Mesendoderm (in vitro differentiated cells): Measurements from ENCODE around the gene APBA1.

Source experiments
- DNase-seq: peaks from one replicate; pipeline ENCODE4 v3.0.0; 2013
- H2AK5ac ChIP-seq: 2 replicates; pipeline ENCODE4 v1.6.1; 2013; ENCODE audit warnings: low read length, inconsistent platforms
- H2BK120ac ChIP-seq: 2 replicates; pipeline ENCODE4 v1.6.1; 2013; ENCODE audit warnings: low read depth, mild to moderate bottlenecking, low read length, moderate library complexity, mixed read lengths
- H2BK15ac ChIP-seq: replicated peaks from 2 replicates; pipeline ENCODE4 v1.6.1; 2013; ENCODE audit warnings: low read depth, mild to moderate bottlenecking, moderate library complexity
- H2BK5ac ChIP-seq: 2 replicates; pipeline ENCODE4 v1.6.1; 2013; ENCODE audit warnings: low read length, inconsistent platforms
- H3K18ac ChIP-seq: 2 replicates; pipeline ENCODE4 v1.6.1; 2013; ENCODE audit warnings: mild to moderate bottlenecking, low read length, mixed read lengths
- H3K23ac ChIP-seq: one replicate; pipeline ENCODE4 v1.6.1; 2013; ENCODE audit warnings: low read length
- H3K27ac ChIP-seq: 2 replicates; pipeline ENCODE4 v1.5.1; 2013; ENCODE audit warnings: low read depth, mild to moderate bottlenecking, inconsistent platforms, low read length, moderate library complexity
- H3K27me3 ChIP-seq: 2 replicates; pipeline ENCODE4 v1.6.1; 2013; ENCODE audit warnings: low read length, control low read depth, mild to moderate bottlenecking, inconsistent platforms; ENCODE audit not compliant: insufficient read depth, poor library complexity
- H3K36me3 ChIP-seq: 2 replicates; pipeline ENCODE4 v1.6.1; 2013; ENCODE audit warnings: low read length, inconsistent platforms; ENCODE audit not compliant: control insufficient read depth, insufficient read depth
- H3K4ac ChIP-seq: one replicate; pipeline ENCODE4 v1.6.1; 2013; ENCODE audit warnings: low read depth, mild to moderate bottlenecking, low read length, moderate library complexity
- H3K4me1 ChIP-seq: 2 replicates; pipeline ENCODE4 v1.6.1; 2013; ENCODE audit warnings: low read depth, low read length, inconsistent platforms; ENCODE audit not compliant: control insufficient read depth
- H3K4me2 ChIP-seq: 2 replicates; pipeline ENCODE4 v1.6.1; 2013; ENCODE audit warnings: low read length
- H3K4me3 ChIP-seq: 2 replicates; pipeline ENCODE4 v1.5.1; 2013; ENCODE audit warnings: mild to moderate bottlenecking, low read length
- H3K56ac ChIP-seq: one replicate; pipeline ENCODE4 v1.6.1; 2013; ENCODE audit warnings: low read length
- H3K79me1 ChIP-seq: 2 replicates; pipeline ENCODE4 v1.6.1; 2013; ENCODE audit warnings: low read length, inconsistent platforms
- H3K79me2 ChIP-seq: 2 replicates; pipeline ENCODE4 v1.6.1; 2013; ENCODE audit warnings: mild to moderate bottlenecking, low read length; ENCODE audit not compliant: control insufficient read depth, insufficient read depth
- H3K9ac ChIP-seq: 2 replicates; pipeline ENCODE4 v1.6.1; 2013; ENCODE audit warnings: low read length, inconsistent platforms
- H4K5ac ChIP-seq: one replicate; pipeline ENCODE4 v1.6.1; 2013; ENCODE audit warnings: low read length
- H4K8ac ChIP-seq: one replicate; pipeline ENCODE4 v1.6.1; 2013; ENCODE audit warnings: low read depth, mild to moderate bottlenecking, control low read depth, low read length, moderate library complexity
- whole genome bisulfite sequencing: extraction: QIAGEN DNeasy Blood & Tissue Kit; methylation state at CpG from one replicate; pipeline ENCODE4 v1.1.7; 2013; ENCODE audit warnings: low lambda C conversion rate, missing lambda C conversion rate; ENCODE audit not compliant: insufficient coverage; ENCODE audit errors: extremely low coverage; 5-methylcytosine and 5-hydroxymethylcytosine counted together

The APBA1 gene

DNA sequence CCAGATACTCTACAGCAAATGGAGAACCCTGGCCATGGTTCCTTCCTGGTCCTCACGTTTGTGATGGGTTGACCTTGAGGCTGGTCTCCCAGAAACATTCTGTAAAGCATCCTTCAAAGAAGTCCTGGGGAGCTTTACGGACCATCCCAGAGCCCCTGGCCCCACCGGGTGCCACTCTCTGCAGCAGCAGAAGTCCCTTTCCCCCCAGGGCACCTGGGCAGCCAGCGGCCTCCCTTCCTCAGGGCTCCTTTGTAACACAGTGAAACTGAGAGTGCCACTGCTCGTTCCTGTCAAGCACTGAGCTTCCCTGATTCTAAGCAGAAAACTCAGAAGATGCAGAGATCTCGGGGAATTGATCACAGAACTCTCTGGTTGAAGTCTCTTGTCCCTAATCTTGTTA lies 242.9 kb downstream of the APBA1 start:
- Histone ChIP-seq H4K5ac (no peak overlapping the region), H3K4me2 (no peak overlapping the region), H3K23ac (no peak overlapping the region), H3K4ac (no peak overlapping the region), H3K4me3 (no peak overlapping the region), H2BK5ac (no peak overlapping the region), H2AK5ac (no peak overlapping the region), H3K56ac (no peak overlapping the region), H3K27ac (no peak overlapping the region), H3K9ac (no peak overlapping the region), H3K27me3 (no peaks in the 10 kb centered on the region), H3K79me1 (no peaks in the 10 kb centered on the region), H3K79me2 (no peaks in the 10 kb centered on the region), H3K36me3 (no peaks in the 10 kb centered on the region), H2BK120ac (no peak overlapping the region), H3K18ac (no peak overlapping the region), H3K4me1 (no peaks in the 10 kb centered on the region), H4K8ac (no peak overlapping the region), H2BK15ac (no peak overlapping the region)
- no CpG with 5 or more reads among the region's 6 CpGs for WGBS
- no peak for DNase-seq

DNA sequence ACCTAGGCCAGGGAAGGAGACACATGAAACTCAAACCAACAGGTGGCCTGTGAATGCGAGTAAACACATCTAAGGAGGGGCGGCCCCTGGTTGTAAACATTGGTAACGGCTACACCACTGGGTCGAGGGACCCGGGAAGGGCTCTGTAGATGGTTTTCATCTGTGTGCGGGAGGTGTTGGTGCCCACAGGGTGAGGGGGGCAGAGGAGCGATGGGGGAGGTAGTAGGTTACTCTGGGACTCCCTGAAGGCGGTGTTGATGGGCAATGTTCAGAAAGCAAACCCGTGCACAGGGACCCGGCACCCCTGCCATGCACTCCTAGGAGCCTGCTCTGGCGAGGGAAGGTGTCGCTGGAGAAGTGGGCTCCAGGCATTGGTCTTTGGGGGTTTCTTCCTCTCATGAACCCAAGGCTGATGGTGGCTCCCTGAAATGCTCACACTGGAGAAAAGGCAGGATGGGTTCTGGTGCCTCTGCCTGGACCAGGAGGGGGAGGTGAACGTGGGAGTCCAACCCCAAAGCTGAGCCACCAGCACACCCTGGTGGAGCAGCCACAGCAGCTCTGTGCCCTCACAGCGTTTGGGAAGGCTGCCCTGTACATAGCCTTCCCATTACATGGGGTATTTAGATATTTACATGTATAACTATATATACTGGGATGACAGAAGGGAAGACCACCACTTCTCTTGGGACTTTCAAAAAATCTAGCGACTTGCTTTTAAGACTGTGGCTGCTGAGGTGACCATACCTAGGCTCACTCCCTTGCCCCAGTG lies 244.0 kb downstream of the APBA1 start:
- Histone ChIP-seq H3K27me3 (no peaks in the 10 kb centered on the region), H3K79me2 (no peaks in the 10 kb centered on the region), H4K5ac (no peak overlapping the region), H2BK5ac (no peak overlapping the region), H2BK120ac (no peak overlapping the region), H3K9ac (no peak overlapping the region), H3K27ac (no peak overlapping the region), H3K79me1 (no peaks in the 10 kb centered on the region), H3K4me1 (no peaks in the 10 kb centered on the region), H3K4ac (no peak overlapping the region), H3K18ac (no peak overlapping the region), H3K4me3 (no peak overlapping the region), H2BK15ac (no peak overlapping the region), H3K56ac (no peak overlapping the region), H4K8ac (no peak overlapping the region), H3K36me3 (no peaks in the 10 kb centered on the region), H3K23ac (no peak overlapping the region), H2AK5ac (no peak overlapping the region), H3K4me2 (no peak overlapping the region)
- no peak for DNase-seq
- no CpG with 5 or more reads among the region's 15 CpGs for WGBS

DNA sequence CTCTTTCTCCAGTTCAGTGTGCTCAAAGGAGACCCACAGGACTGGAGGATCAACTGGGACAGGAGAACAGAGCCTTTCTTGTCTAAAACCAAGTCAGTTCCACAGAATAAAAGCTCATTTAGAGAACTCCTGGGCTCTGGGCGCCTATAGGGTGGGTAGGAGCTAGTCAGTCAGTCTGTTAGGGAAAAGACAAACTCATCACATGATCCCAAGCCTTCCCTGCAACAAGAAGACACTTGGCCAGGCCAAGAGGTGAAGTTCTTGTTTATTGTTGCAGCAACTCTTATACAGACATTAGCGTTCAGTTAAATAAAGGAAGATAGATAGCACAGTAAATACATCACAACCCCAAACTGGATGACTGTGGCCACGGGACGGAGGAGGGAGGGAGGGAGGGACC lies 244.9 kb downstream of the APBA1 start:
- H3K4me1 ChIP-seq: no peaks in the 10 kb centered on the region
- no peaks in the 10 kb centered on the region for H3K36me3 ChIP-seq
- H3K4ac ChIP-seq: no peak overlapping the region
- H3K18ac ChIP-seq: no peak overlapping the region
- no peak overlapping the region for H3K9ac ChIP-seq
- no peak overlapping the region for H2BK120ac ChIP-seq
- no peak overlapping the region for H3K27ac ChIP-seq
- H2BK15ac ChIP-seq: no peak overlapping the region
- DNase-seq: no peak
- H3K23ac ChIP-seq: no peak overlapping the region
- H3K27me3 ChIP-seq: no peaks in the 10 kb centered on the region
- H3K56ac ChIP-seq: no peak overlapping the region
- WGBS: no CpG with 5 or more reads among the region's 4 CpGs
- no peak overlapping the region for H4K5ac ChIP-seq
- no peak overlapping the region for H3K4me2 ChIP-seq
- H4K8ac ChIP-seq: no peak overlapping the region
- no peak overlapping the region for H2AK5ac ChIP-seq
- H3K4me3 ChIP-seq: no peak overlapping the region
- H3K79me2 ChIP-seq: no peaks in the 10 kb centered on the region
- no peaks in the 10 kb centered on the region for H3K79me1 ChIP-seq
- H2BK5ac ChIP-seq: no peak overlapping the region

DNA sequence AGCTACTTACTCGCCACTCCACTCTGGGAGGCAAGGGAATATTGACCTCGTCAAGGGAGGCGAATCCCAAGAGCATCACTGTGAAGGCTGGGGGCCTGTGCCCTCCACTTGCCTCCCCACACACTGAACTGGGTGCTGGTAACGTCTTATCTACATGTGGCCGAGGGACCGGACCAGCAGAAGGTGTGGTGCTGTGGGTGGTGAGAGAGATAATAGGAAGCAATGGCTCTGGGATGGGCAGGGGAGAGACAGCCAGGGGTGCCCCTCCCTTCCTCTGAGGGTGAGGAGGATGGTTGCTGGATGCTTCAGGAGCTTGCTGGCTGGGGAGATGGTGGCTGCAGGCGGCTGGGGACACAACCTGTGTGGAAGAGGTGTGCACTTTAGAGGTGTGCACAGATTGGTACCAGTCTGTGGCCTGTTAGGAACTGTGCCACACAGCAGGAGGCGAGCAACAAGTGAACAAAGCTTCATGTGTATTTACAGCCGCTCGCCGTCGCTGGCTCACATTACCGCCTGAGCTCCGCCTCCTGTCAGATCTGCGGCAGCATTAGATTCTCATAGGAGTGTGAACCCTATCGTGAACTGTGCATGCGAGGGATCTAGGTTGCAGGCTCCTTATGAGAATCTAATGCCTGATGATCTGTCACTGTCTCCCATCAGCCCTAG lies 246.9 kb downstream of the APBA1 start:
- H3K9ac ChIP-seq: no peak overlapping the region
- H2BK5ac ChIP-seq: no peak overlapping the region
- H3K27ac ChIP-seq: no peak overlapping the region
- no peak overlapping the region for H3K18ac ChIP-seq
- no peaks in the 10 kb centered on the region for H3K79me1 ChIP-seq
- peaks cover 2% of the 10 kb centered on the region for H3K4me1 ChIP-seq
- H4K5ac ChIP-seq: no peak overlapping the region
- no peak overlapping the region for H3K4me3 ChIP-seq
- no peak overlapping the region for H3K56ac ChIP-seq
- no peaks in the 10 kb centered on the region for H3K79me2 ChIP-seq
- H4K8ac ChIP-seq: no peak overlapping the region
- no peak overlapping the region for H2AK5ac ChIP-seq
- no CpG with 5 or more reads among the region's 17 CpGs for WGBS
- H3K36me3 ChIP-seq: no peaks in the 10 kb centered on the region
- no peak overlapping the region for H2BK15ac ChIP-seq
- no peaks in the 10 kb centered on the region for H3K27me3 ChIP-seq
- no peak for DNase-seq
- no peak overlapping the region for H3K4ac ChIP-seq
- H2BK120ac ChIP-seq: no peak overlapping the region
- H3K4me2 ChIP-seq: no peak overlapping the region
- H3K23ac ChIP-seq: no peak overlapping the region

DNA sequence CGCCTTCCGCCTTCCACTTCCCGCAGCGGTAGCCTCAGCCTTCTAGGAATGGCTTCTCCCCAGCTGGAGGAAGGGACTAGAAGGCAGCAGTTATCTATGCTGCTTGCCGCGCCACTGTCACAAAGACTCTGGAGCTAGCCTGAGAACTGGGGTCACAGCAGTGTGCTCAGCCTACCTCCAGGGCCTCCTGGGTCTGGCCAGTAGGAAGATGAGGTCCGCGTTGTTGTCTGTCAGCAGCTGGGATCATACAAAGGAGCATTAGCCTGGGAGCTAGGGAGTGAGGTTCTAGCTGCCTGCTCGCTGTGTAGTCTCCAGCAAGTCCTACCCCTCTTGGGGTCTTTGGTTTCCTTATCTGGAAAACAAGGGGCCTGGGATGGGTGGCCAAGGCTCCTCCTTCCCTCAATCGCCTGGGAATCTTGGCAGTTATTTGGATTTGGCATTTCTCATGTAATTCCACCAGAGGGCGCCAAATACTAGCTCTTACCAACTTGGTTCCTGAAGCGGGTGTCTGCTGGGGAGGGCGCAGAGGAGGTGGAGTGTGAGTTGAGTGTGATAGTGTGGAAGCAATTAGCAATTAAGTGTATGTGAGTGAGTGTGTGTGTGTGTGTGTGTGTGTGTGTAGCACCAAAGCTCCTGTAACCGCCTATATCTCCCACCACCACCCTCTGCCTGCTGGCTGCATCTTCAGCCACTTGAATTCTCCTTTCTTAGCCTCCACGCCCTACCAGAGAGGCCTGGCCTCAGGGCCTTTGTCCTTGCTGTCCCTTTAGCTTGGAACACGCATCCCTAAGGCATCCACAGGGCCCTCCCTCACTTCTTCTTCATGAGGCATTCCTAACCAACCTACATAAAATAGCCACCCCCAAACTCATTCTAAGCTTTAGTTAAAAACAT lies 250.0 kb downstream of the APBA1 start:
- Histone ChIP-seq H2BK120ac (no peak overlapping the region), H3K56ac (peak overlapping the region; percentile 81), H2BK15ac (no peak overlapping the region), H3K4me3 (no peak overlapping the region), H3K79me2 (no peaks in the 10 kb centered on the region), H3K9ac (peak overlapping the region; percentile 33), H3K27me3 (no peaks in the 10 kb centered on the region), H2AK5ac (no peak overlapping the region), H4K5ac (no peak overlapping the region), H3K23ac (no peak overlapping the region), H3K4ac (peak overlapping the region; percentile 1), H2BK5ac (no peak overlapping the region), H3K36me3 (no peaks in the 10 kb centered on the region), H3K27ac (no peak overlapping the region), H4K8ac (no peak overlapping the region), H3K4me1 (peaks cover 2% of the 10 kb centered on the region), H3K79me1 (no peaks in the 10 kb centered on the region), H3K18ac (no peak overlapping the region), H3K4me2 (no peak overlapping the region)
- DNase-seq: peak; percentile 87
- no CpG with 5 or more reads among the region's 16 CpGs for WGBS
